GM12872 (cell line): ENCODE measurements around the gene EDA.

Source experiments
- TF ChIP-seq, protein P1 (sequence below): IDR thresholded peaks from 3 replicates; pipeline ENCODE4 v1.5.1; 2011; ENCODE audit warnings: low read depth, mild to moderate bottlenecking, low read length, moderate library complexity; ENCODE audit not compliant: insufficient read depth

Gene EDA

DNA sequence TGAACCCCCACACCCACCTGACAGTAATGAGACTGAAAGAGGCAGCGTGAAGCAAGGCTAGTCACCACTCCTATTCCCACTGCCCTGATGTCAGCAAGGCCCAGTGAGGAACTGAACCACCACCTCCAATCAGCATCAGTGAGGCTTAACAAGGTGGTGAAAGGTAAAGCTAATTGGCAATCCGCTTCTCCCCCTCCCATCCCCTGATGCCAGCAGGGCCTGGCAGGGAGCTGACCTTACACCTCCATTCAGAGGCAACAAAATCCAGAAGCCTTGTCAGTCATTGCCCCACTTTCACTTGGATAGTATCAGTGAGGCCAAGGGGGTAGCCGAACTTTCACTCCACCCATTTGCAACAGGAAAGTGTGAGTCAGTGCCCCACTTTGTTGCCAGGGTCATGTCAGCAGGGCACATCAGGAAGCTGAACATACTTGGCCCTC lies 373.1 kb downstream of the EDA start:
- TF ChIP-seq, protein P1, sequence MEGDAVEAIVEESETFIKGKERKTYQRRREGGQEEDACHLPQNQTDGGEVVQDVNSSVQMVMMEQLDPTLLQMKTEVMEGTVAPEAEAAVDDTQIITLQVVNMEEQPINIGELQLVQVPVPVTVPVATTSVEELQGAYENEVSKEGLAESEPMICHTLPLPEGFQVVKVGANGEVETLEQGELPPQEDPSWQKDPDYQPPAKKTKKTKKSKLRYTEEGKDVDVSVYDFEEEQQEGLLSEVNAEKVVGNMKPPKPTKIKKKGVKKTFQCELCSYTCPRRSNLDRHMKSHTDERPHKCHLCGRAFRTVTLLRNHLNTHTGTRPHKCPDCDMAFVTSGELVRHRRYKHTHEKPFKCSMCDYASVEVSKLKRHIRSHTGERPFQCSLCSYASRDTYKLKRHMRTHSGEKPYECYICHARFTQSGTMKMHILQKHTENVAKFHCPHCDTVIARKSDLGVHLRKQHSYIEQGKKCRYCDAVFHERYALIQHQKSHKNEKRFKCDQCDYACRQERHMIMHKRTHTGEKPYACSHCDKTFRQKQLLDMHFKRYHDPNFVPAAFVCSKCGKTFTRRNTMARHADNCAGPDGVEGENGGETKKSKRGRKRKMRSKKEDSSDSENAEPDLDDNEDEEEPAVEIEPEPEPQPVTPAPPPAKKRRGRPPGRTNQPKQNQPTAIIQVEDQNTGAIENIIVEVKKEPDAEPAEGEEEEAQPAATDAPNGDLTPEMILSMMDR: no peak

DNA sequence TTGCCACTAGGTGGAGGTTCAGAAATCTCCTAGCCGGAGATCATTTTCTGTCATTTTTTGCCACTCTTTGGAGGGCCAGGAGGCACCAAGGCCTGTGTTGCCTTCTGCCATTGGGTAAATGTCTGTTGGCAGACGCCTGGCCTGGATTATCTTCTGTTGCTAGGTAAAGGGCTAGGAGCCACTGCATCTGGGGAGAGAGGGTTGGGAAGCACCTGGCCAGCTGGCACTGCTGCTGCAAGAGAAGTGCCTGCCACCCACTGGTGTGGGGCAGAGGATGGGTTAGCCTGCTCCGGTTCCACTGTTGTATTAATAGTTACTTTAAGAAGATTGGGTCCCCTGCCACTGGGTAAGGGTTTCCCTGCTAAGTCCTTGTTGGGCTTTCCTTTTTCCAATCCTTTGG lies 375.8 kb downstream of the EDA start:
- TF ChIP-seq, protein P1: no peak

DNA sequence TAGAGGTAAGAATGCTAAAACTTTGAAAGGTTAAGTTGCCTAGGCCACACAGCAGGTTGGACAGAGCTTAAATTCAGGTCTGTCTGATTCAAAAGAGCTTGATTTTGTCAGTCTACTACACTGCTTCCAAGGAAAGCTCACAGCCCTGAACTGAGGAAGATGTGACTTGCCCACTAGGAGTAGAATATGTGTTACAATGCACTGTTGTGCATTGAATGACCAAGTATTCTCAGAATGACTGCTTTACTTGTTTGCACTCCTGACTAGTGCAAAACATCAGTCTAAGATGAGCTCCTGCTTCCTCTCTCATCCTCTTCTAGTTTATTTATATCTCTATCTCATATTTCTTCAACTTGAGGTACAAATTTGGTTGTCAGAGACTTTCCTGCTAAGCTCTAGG lies 377.6 kb downstream of the EDA start:
- TF ChIP-seq, protein P1: no peak

DNA sequence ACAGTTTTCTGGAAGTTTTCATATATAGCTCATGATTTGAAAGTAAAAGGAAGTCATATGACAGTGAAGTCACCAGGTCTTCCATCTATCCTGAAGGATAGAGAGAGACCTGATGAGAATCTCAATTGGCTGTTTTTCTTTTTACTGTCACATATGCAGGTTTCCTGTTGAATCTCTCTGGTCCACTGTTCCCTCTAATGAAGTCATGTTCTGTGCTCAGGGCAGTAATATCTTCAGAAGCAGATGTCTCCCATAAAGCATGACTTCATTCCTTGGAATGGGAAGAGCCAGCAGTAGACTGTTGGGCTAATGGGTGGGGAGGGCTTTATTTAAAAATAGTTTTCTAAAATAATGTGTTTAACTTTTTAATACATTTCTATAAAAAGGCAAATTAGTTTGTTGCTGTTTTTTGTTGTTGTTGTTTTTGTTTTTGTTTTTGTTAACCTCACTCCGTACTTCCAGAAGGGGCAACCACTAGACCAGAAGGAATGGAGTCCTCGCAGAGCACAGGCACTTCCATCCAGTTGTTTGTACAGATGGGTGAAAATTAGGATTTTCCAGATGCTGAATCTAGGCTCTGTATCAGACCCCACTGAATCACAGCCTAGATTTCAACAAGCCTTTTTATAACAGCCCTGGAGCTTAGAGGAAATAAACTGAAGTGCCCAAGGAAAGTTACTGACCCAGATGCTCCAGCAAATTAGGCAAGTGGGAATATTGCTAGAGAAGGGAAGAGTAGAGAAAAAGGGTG lies 379.6 kb downstream of the EDA start:
- TF ChIP-seq, protein P1: no peak

DNA sequence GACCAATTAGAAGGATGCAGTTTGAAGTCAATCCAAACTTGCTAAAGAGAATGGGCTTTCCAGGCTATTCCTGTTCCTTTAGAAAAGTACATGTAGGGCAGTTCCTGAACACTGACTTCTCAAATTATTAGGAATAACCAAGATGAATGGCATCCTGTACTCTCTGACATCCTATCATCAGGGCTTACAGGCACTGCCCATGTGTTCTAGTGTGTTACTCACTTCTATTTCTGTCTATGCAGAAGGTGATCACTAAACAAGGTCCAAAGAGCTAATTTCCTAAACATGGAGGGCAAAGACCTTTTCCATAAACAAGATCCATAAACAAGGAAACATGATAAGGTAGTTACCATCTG lies 380.2 kb downstream of the EDA start:
- TF ChIP-seq, protein P1: no peak

DNA sequence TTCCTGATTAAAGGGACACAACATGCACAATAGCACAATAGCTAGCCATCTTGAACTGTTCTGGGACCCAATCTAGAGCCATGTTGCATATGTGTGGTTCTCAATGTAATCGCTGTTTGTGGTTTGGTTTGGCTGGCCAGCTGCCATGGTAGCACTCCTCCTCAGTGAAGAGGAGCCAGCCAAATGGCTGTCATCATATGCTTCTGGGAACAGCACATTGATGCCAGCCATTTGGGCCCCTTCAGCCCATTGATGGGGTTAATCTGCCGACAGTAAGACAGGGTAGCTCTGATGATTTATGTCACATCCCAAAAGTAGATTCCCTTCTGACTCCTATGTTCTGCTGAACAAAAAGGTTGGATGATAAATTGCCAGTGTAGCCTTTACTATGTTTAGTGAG lies 385.4 kb downstream of the EDA start:
- TF ChIP-seq, protein P1: no peak

DNA sequence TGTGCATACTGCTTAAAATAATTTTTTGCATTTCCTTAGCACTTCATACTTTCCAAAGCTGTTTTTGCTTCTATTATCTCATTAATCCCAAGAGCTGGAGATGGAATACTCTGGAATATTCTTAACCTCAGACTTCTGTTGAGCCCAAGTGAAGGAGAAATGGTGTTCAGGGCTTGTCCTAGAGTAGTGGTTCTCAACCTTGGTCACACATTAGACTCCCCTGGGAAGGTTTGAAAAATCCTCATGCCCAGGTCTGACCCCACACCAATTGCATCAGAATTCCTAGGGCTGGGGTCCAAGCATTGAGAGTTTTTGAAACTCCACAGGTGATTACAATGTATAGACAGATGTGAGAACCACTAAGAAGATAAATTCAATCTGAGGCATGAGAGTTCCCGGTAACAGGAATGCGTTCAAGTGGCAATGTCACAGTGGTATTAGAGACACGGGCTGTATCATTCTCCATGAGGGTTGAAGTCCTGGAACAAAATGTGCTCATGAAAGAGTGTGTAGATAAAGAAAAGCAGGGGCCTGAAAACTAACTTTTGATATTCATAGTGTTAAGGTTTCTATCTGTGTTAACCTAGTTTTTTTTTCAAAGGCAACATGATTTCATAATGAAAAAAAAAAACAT lies 385.9 kb downstream of the EDA start:
- TF ChIP-seq, protein P1: no peak
